ENCODE data around the gene COMT. TPM values are rescaled to one million over a fixed set of nuclear protein-coding genes. Genes with fewer than 3 reads are reported as not detected.
A peak's percentile ranks its signal among the peaks of the same experiment; 100 is the strongest.

Gene COMT
- total and polyA plus RNA-seq, 7 donors, result 63.6 to 146 (median 117) TPM

DNA sequence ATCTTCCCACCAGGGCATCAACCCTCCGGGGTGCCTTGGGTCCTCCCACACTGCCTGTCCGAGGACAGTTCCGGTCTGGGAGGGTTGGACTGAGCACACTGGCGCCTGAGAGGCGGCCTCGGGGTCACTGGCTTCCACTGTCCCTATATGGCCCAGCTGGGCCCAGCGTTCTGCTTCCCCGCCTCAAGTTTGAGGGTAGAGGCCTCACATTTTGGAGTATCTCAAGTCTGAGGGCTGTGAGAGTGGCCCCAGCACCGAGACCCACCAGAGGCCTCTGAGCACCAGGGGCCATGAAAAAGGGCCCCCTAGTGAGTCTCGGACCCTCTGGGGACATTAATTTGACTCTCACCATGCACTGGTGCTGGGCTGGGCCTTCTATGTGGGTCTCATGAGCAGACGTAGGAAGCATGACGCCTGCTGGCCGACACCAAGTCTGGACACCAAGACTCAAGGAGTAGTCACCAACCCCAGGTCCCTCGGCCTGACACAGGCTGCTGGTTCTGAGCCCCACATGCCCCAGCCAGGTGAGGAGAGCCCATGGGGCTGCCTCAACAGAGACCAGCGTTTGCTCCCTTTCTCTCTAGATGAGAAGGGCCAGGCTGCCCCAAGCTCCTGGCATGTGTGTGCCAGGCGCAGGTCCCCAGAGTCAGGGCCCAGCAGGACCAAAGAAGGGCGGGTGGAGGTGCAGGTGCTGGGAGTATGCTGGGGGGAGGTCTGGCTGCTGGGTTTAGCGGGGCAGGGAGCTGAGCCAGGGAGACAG lies 47.6 kb downstream of the COMT start:
- Histone ChIP-seq H3K27me3 (ENCODE audit: insufficient read depth in 3 of 3, low read length in 2 of 3) (no peaks in the 10 kb centered on the region), H3K9me3 (no peaks in the 10 kb centered on the region), H3K27ac (no peak overlapping the region), H3K4me3 (no peak overlapping the region), H3K4me1 (peaks cover 33% of the 10 kb centered on the region), H3K36me3 (ENCODE audit: insufficient read depth in 1 of 2, low read depth in 1 of 2) (no peaks in the 10 kb centered on the region)
- WGBS, 3 donors, result 79 to 87% (median 81%) methylated on average over 18 of the region's 18 CpGs
- intact Hi-C loops (cut with DNase I), result no loop called here
- TF ChIP-seq, protein P1, sequence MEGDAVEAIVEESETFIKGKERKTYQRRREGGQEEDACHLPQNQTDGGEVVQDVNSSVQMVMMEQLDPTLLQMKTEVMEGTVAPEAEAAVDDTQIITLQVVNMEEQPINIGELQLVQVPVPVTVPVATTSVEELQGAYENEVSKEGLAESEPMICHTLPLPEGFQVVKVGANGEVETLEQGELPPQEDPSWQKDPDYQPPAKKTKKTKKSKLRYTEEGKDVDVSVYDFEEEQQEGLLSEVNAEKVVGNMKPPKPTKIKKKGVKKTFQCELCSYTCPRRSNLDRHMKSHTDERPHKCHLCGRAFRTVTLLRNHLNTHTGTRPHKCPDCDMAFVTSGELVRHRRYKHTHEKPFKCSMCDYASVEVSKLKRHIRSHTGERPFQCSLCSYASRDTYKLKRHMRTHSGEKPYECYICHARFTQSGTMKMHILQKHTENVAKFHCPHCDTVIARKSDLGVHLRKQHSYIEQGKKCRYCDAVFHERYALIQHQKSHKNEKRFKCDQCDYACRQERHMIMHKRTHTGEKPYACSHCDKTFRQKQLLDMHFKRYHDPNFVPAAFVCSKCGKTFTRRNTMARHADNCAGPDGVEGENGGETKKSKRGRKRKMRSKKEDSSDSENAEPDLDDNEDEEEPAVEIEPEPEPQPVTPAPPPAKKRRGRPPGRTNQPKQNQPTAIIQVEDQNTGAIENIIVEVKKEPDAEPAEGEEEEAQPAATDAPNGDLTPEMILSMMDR (IDR thresholded peaks at IDR 0.05), result no peak
- DNase-seq, result peak; percentile 5 to 45
- no peak for ATAC-seq

GRCh38 chr22:19989725-19990067 lies 48.1 kb downstream of the COMT start:
- Histone ChIP-seq H3K4me1 (peaks cover 30% of the 10 kb centered on the region), H3K27ac (no peak overlapping the region), H3K36me3 (ENCODE audit: insufficient read depth in 1 of 2, low read depth in 1 of 2) (no peaks in the 10 kb centered on the region), H3K4me3 (no peak overlapping the region), H3K27me3 (ENCODE audit: insufficient read depth in 3 of 3, low read length in 2 of 3) (no peaks in the 10 kb centered on the region), H3K9me3 (no peaks in the 10 kb centered on the region)
- intact Hi-C loops (cut with DNase I), result no loop called here
- no peak for ATAC-seq
- TF ChIP-seq, protein P1 (IDR thresholded peaks at IDR 0.05), result no peak
- peak; percentile 3 to 48 for DNase-seq
- WGBS, 3 donors, result 83 to 100% (median 87%) methylated on average over 2 to 3 of the region's 3 CpGs

GRCh38 chr22:19990188-19990587 lies 48.6 kb downstream of the COMT start:
- TF ChIP-seq, protein P1 (IDR thresholded peaks at IDR 0.05), result no peak
- intact Hi-C loops (cut with DNase I), result no loop called here
- WGBS, 3 donors, result 50 to 100% (median 53%) methylated on average over 2 of the region's 2 CpGs
- H3K4me3 ChIP-seq, result no peak overlapping the region
- no peak for ATAC-seq
- no peaks in the 10 kb centered on the region for H3K9me3 ChIP-seq
- H3K36me3 ChIP-seq (ENCODE audit: insufficient read depth in 1 of 2, low read depth in 1 of 2), result no peaks in the 10 kb centered on the region
- no peak overlapping the region for H3K27ac ChIP-seq
- H3K4me1 ChIP-seq, result peaks cover 25% of the 10 kb centered on the region
- DNase-seq, result peak in 1 of 2 donors; percentile 28
- H3K27me3 ChIP-seq (ENCODE audit: insufficient read depth in 3 of 3, low read length in 2 of 3), result no peaks in the 10 kb centered on the region

- Histone ChIP-seq H3K27me3 (ENCODE audit: insufficient read depth in 3 of 3, low read length in 2 of 3) (no peaks in the 10 kb centered on the region), H3K27ac (no peak overlapping the region), H3K9me3 (no peaks in the 10 kb centered on the region), H3K36me3 (ENCODE audit: insufficient read depth in 1 of 2, low read depth in 1 of 2) (no peaks in the 10 kb centered on the region), H3K4me1 (peaks cover 19% of the 10 kb centered on the region), H3K4me3 (no peak overlapping the region)
- ATAC-seq (no peak), DNase-seq (peak; percentile 7 to 46)
- intact Hi-C loops (cut with DNase I), result no loop called here
- WGBS, 3 donors, result 84 to 88% (median 87%) methylated on average over 18 to 20 of the region's 20 CpGs
- TF ChIP-seq, protein P1 (IDR thresholded peaks at IDR 0.05), result no peak
These were observed 49.2 kb downstream of the COMT start for GRCh38 chr22:19990609-19991394.
